T-helper 2 cell treated with Interferon-gamma antibody and Interleukin-4, amounts not matched to agents 100 ng/mL and 5 ng/mL, for 36 hours (primary cell): Measurements from ENCODE around the gene FOSL1. TPM values are rescaled to one million over a fixed set of nuclear protein-coding genes. Genes with fewer than 3 reads are reported as not detected.

Experiments used
- total RNA-seq: library from RNA; stranded (reverse); gene quantifications from 2 replicates; pipeline ENCODE4 v1.2.3, GENCODE V29; 2022

The FOSL1 gene
- total RNA-seq, 1 donor from 2014 or later = 4.5 TPM

Other genes starting within 250 kb of the FOSL1 start
- gene RELA, start 237.5 kb downstream of the FOSL1 start, total RNA-seq = 85.3 and 86.1 TPM in 2 replicates
- gene KAT5, start 188.1 kb downstream of the FOSL1 start, total RNA-seq = 67.3 and 72.0 TPM in 2 replicates
- 97.0 and 105 TPM in 2 replicates for gene RNASEH2C, start 179.6 kb downstream of the FOSL1 start, total RNA-seq
- gene AP5B1, start 119.4 kb downstream of the FOSL1 start, total RNA-seq = 20.1 and 21.2 TPM in 2 replicates
- gene OVOL1, start 113.3 kb downstream of the FOSL1 start, total RNA-seq = 0.09 TPM in 1 of 2 replicates, not detected in the other
- gene SNX32, start 66.4 kb downstream of the FOSL1 start, total RNA-seq = 1.0 and 1.6 TPM in 2 replicates
- 1,805 and 1,835 TPM in 2 replicates for gene CFL1, start 42.2 kb downstream of the FOSL1 start, total RNA-seq
- 94.0 and 101 TPM in 2 replicates for gene MUS81, start 40.0 kb downstream of the FOSL1 start, total RNA-seq
- 5.4 and 7.2 TPM in 2 replicates for gene EFEMP2, start 27.6 kb downstream of the FOSL1 start, total RNA-seq
- 26.4 and 29.3 TPM in 2 replicates for gene CTSW, start 20.6 kb downstream of the FOSL1 start, total RNA-seq
- 82.9 and 84.7 TPM in 2 replicates for gene FIBP, start 11.9 kb downstream of the FOSL1 start, total RNA-seq
- gene CCDC85B, start 9.7 kb downstream of the FOSL1 start, total RNA-seq = 45.2 and 47.0 TPM in 2 replicates
- gene C11orf68, start 18.7 kb upstream of the FOSL1 start, total RNA-seq = 21.9 and 24.2 TPM in 2 replicates
- gene DRAP1, start 19.0 kb upstream of the FOSL1 start, total RNA-seq = 131 and 132 TPM in 2 replicates
- not detected in 2 replicates for gene TSGA10IP, start 45.1 kb upstream of the FOSL1 start, total RNA-seq
- gene SART1, start 61.3 kb upstream of the FOSL1 start, total RNA-seq = 88.8 and 96.5 TPM in 2 replicates
- gene EIF1AD, start 101.8 kb upstream of the FOSL1 start, total RNA-seq = 50.7 and 57.1 TPM in 2 replicates
- 258 and 269 TPM in 2 replicates for gene BANF1, start 102.1 kb upstream of the FOSL1 start, total RNA-seq
- 0.34 TPM in 1 of 2 replicates, not detected in the other for gene CST6, start 111.6 kb upstream of the FOSL1 start, total RNA-seq
- gene CATSPER1, start 126.1 kb upstream of the FOSL1 start, total RNA-seq = 0.32 TPM in 1 of 2 replicates, not detected in the other
- not detected in 2 replicates for gene GAL3ST3, start 148.8 kb upstream of the FOSL1 start, total RNA-seq
- gene SF3B2, start 152.0 kb upstream of the FOSL1 start, total RNA-seq = 226 and 228 TPM in 2 replicates
- 94.5 and 102 TPM in 2 replicates for gene PACS1, start 169.9 kb upstream of the FOSL1 start, total RNA-seq